MCF 10A (cell line): ENCODE results near the gene MRPS25. TPM values are rescaled to one million over a fixed set of nuclear protein-coding genes. Genes with fewer than 3 reads are reported as not detected.
A peak's percentile ranks its signal among the peaks of the same experiment; 100 is the strongest.

Source experiments
- BruUV-seq: library from RNA; stranded (reverse); fragments of 400-500 nt; replicated peaks from 2 replicates; lab custom pipeline; 2021; lab: Mats Ljungman, UMichigan
- CTCF ChIA-PET: fragments of 300-600 bp; sonication (Branson Sonifier 250); formaldehyde crosslinking; extraction: SDS; loops from one replicate; lab custom pipeline; 2021; ENCODE audit warnings: antibody characterized with exemption, inconsistent platforms; lab: Yijun Ruan, JAX
- POLR2A ChIA-PET: fragments of 300-600, 350-650 bp; sonication (Branson Sonifier 250); formaldehyde crosslinking; extraction: SDS; loops from one replicate; lab custom pipeline; 2020; ENCODE audit warnings: antibody characterized with exemption, inconsistent platforms; lab: Yijun Ruan, JAX
- DNase-seq: peaks from one replicate; pipeline ENCODE4 v3.0.0-alpha.2; 2018; ENCODE audit not compliant: unreplicated experiment
- H3K27ac Mint-ChIP-seq: one replicate; pipeline ENCODE4 v1.8.0; 2022; ENCODE audit warnings: mild to moderate bottlenecking, low read depth, mixed read lengths; ENCODE audit not compliant: unreplicated experiment
- H3K27me3 Mint-ChIP-seq: one replicate; pipeline ENCODE4 v1.8.0; 2022; ENCODE audit warnings: mixed read lengths; ENCODE audit not compliant: insufficient read depth, unreplicated experiment
- H3K36me3 Mint-ChIP-seq: one replicate; pipeline ENCODE4 v1.8.0; 2022; ENCODE audit warnings: mild to moderate bottlenecking, moderate library complexity, mixed read lengths; ENCODE audit not compliant: insufficient read depth, unreplicated experiment
- H3K4me1 Mint-ChIP-seq: one replicate; pipeline ENCODE4 v1.8.0; 2022; ENCODE audit warnings: mixed read lengths; ENCODE audit not compliant: insufficient read depth, unreplicated experiment
- H3K4me3 Mint-ChIP-seq: one replicate; pipeline ENCODE4 v1.8.0; 2022; ENCODE audit warnings: mild to moderate bottlenecking, moderate library complexity, mixed read lengths; ENCODE audit not compliant: unreplicated experiment
- H3K9me3 Mint-ChIP-seq: one replicate; pipeline ENCODE4 v1.8.0; 2022; ENCODE audit warnings: mixed read lengths; ENCODE audit not compliant: unreplicated experiment
- intact Hi-C: fragments of 100-400 bp; cut with micrococcal nuclease; formaldehyde crosslinking; loops from 2 replicates; pipeline ENCODE4 v1.14.1; 2022
- total RNA-seq: library from RNA; stranded (reverse); gene quantifications from 2 replicates; pipeline ENCODE4 v1.2.3, GENCODE V29; 2022
- TF ChIP-seq, protein P1 (sequence below): fragments of 200-600 bp; IDR thresholded peaks from one replicate; pipeline ENCODE4 v1.8.0; 2022; ENCODE audit warnings: antibody characterized with exemption, mild to moderate bottlenecking; ENCODE audit not compliant: unreplicated experiment

MRPS25 gene
- total RNA-seq, 1 experiment from 2014 or later = 87.2 TPM

GRCh38 chr3:15052335-15053242 lies 12.5 kb downstream of the MRPS25 start:
- POLR2A ChIA-PET = interaction anchor here (0.7 to 0.9 kb wide), 2 partner anchors 14 to 104 kb away, joined by 3 to 4 read pairs; no protein-coding TSS in a partner anchor
- H3K4me3 Mint-ChIP-seq = no peak overlapping the region
- H3K9me3 Mint-ChIP-seq = no peaks in the 10 kb centered on the region
- intact Hi-C loops = no loop called here
- no peak for DNase-seq
- H3K36me3 Mint-ChIP-seq = peaks cover 78% of the 10 kb centered on the region
- H3K27ac Mint-ChIP-seq = no peak overlapping the region
- no TSS peak for BruUV-seq
- TF ChIP-seq, protein P1, sequence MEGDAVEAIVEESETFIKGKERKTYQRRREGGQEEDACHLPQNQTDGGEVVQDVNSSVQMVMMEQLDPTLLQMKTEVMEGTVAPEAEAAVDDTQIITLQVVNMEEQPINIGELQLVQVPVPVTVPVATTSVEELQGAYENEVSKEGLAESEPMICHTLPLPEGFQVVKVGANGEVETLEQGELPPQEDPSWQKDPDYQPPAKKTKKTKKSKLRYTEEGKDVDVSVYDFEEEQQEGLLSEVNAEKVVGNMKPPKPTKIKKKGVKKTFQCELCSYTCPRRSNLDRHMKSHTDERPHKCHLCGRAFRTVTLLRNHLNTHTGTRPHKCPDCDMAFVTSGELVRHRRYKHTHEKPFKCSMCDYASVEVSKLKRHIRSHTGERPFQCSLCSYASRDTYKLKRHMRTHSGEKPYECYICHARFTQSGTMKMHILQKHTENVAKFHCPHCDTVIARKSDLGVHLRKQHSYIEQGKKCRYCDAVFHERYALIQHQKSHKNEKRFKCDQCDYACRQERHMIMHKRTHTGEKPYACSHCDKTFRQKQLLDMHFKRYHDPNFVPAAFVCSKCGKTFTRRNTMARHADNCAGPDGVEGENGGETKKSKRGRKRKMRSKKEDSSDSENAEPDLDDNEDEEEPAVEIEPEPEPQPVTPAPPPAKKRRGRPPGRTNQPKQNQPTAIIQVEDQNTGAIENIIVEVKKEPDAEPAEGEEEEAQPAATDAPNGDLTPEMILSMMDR = no peak
- CTCF ChIA-PET = interaction anchor here (0.6 to 1.7 kb wide), 5 partner anchors 11 to 480 kb away, joined by 3 to 5 read pairs (median 4); no protein-coding TSS in a partner anchor
- H3K4me1 Mint-ChIP-seq = peaks cover 6% of the 10 kb centered on the region
- H3K27me3 Mint-ChIP-seq = no peaks in the 10 kb centered on the region

DNA sequence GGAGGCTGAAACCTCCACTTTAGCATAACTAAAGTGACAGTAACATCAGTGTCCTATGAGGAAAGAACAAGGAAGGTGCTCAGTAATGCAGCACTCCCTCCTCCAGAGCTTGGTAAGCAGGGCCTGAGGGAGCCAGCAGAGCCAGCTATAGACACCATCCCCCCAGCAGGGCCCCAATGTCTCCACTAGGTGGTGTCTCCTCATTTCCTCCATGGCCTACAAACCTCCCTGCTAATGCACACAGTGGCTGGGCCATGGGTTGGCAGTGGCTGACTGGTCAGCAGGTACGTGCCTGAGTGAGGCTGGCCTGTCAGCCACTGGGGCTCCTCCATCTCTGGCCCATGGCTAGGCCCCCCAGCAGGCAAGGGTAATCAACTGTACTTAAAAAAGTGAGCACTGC lies 13.6 kb downstream of the MRPS25 start:
- intact Hi-C loops = no loop called here
- peaks cover 6% of the 10 kb centered on the region for H3K4me1 Mint-ChIP-seq
- no peaks in the 10 kb centered on the region for H3K27me3 Mint-ChIP-seq
- ChIA-PET POLR2A (interaction anchor here (0.7 to 0.9 kb wide), 2 partner anchors 15 to 43 kb away, joined by 3 read pairs; no protein-coding TSS in a partner anchor), CTCF (interaction anchor here (0.5 to 1.7 kb wide), 8 partner anchors 9 to 129 kb away, joined by 3 to 7 read pairs (median 4); no protein-coding TSS in a partner anchor)
- no peak overlapping the region for H3K4me3 Mint-ChIP-seq
- TF ChIP-seq, protein P1 = peak; percentile 50
- no peak overlapping the region for H3K27ac Mint-ChIP-seq
- H3K9me3 Mint-ChIP-seq = no peaks in the 10 kb centered on the region
- peak; percentile 63 for DNase-seq
- peaks cover 80% of the 10 kb centered on the region for H3K36me3 Mint-ChIP-seq
- no TSS peak for BruUV-seq

- BruUV-seq = no TSS peak
- H3K27ac Mint-ChIP-seq = no peak overlapping the region
- intact Hi-C loops = no loop called here
- H3K9me3 Mint-ChIP-seq = no peaks in the 10 kb centered on the region
- POLR2A ChIA-PET = interaction anchor here (0.7 kb wide), 1 partner anchor 42 kb away, joined by 3 read pairs; no protein-coding TSS in a partner anchor
- DNase-seq = no peak
- no peak overlapping the region for H3K4me3 Mint-ChIP-seq
- CTCF ChIA-PET = interaction anchor here (0.6 to 1.6 kb wide), 4 partner anchors 8 to 188 kb away, joined by 4 to 7 read pairs (median 4); no protein-coding TSS in a partner anchor
- H3K27me3 Mint-ChIP-seq = no peaks in the 10 kb centered on the region
- peaks cover 6% of the 10 kb centered on the region for H3K4me1 Mint-ChIP-seq
- H3K36me3 Mint-ChIP-seq = peaks cover 80% of the 10 kb centered on the region
- TF ChIP-seq, protein P1 = no peak
Observed at GRCh38 chr3:15050405-15051092, 14.6 kb downstream of the MRPS25 start.
